H7 (cell line): Measurements from ENCODE around the gene TSHZ2. TPM values are rescaled to one million over a fixed set of nuclear protein-coding genes. Genes with fewer than 3 reads are reported as not detected.
A peak's percentile ranks its signal among the peaks of the same experiment; 100 is the strongest.
"Not testable (repeated sequence)": the region's sequence is repeated elsewhere in the genome, so short reads cannot be mapped to it uniquely, and the experiment has no call there.

ENCODE experiments used
- DNase-seq: peaks from one replicate; pipeline ENCODE4 v3.0.0; 2012
- H3K27me3 ChIP-seq: 2 replicates; pipeline ENCODE4 v1.6.0; 2011; ENCODE audit warnings: mild to moderate bottlenecking, low read length; ENCODE audit not compliant: control insufficient read depth, insufficient read depth
- H3K36me3 ChIP-seq: replicated peaks from 2 replicates; pipeline ENCODE4 v1.5.1; 2011; ENCODE audit warnings: low read length; ENCODE audit not compliant: control insufficient read depth, insufficient read depth
- H3K4me3 ChIP-seq: 2 replicates; pipeline ENCODE4 v1.5.1; 2011; ENCODE audit warnings: low read depth, mild to moderate bottlenecking, control low read depth, low read length, moderate library complexity; ENCODE audit not compliant: insufficient read depth
- total RNA-seq: library from RNA; depleted of rRNA; stranded (reverse); fragments of >200 nt; shearing (Covaris generic); gene quantifications from 2 replicates; pipeline ENCODE4 v1.2.3, GENCODE V29; 2014

Gene TSHZ2
- total RNA-seq, 1 experiment from 2014 or later, result 0.31 TPM

- no peaks in the 10 kb centered on the region for H3K36me3 ChIP-seq
- no peaks in the 10 kb centered on the region for H3K27me3 ChIP-seq
- no peak overlapping the region for H3K4me3 ChIP-seq
- DNase-seq, result no peak
These were observed 48.2 kb downstream of the TSHZ2 start for GRCh38 chr20:53020376-53020775.

DNA sequence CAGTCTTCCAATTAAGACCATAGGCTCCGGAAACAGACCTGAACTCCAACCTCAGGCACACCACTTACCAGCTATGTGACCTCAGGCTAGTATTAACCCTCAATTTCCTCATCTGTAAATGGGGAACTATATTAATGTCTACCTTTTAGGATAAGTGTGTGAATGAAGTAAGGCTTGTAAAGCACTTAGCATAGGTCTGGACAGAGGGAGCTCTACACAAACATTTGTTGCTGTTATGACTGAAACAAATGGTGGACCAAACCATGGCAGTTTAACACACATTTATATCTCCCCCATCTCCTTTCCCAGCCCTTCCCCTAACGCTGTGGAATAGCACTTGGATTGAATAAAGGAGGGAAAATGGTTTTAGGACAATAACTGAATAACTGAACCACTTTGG is 48.7 kb downstream of the TSHZ2 start:
- no peak for DNase-seq
- H3K27me3 ChIP-seq, result no peaks in the 10 kb centered on the region
- H3K4me3 ChIP-seq, result no peak overlapping the region
- H3K36me3 ChIP-seq, result no peaks in the 10 kb centered on the region

GRCh38 chr20:53021934-53022333 is 49.8 kb downstream of the TSHZ2 start:
- Histone ChIP-seq H3K4me3 (no peak overlapping the region), H3K27me3 (no peaks in the 10 kb centered on the region), H3K36me3 (no peaks in the 10 kb centered on the region)
- DNase-seq, result no peak

DNA sequence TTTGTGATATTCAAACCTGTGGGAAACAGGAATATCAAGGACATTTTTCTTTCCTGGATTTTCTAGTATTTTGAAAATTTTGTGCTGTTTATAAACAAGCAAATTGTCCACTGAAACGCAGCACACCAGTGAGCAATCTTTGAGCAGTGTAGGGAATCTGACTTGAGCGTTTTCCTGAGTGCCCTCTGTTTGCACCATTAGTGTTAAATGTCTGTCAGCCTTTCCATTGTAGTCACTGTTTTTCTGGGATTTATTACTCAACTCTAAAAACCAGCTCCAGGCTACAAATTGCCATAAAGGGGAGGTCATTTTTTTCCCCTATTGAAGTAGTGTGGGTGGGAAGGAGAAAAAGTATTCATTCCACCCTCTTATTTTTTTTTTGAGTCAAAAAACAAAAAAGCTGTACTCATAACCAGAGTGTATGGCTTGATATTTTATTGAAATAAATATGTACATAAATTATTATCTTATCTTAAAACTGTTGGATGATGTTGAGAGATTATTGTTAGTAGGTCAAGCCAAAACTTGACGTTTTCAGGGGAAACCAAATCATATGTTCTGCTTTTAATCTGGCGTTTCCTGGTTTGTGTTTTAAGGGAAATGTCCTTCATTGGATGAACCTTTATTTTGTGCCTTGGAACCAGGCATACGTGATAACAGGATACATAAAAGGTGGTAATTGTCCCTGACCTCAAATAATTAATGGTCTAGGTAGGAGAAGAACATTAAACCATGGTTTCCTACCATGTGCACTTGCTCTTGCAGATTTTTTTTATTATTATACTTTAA is 51.8 kb downstream of the TSHZ2 start:
- H3K4me3 ChIP-seq, result no peak overlapping the region
- no peaks in the 10 kb centered on the region for H3K36me3 ChIP-seq
- DNase-seq, result no peak
- no peaks in the 10 kb centered on the region for H3K27me3 ChIP-seq

DNA sequence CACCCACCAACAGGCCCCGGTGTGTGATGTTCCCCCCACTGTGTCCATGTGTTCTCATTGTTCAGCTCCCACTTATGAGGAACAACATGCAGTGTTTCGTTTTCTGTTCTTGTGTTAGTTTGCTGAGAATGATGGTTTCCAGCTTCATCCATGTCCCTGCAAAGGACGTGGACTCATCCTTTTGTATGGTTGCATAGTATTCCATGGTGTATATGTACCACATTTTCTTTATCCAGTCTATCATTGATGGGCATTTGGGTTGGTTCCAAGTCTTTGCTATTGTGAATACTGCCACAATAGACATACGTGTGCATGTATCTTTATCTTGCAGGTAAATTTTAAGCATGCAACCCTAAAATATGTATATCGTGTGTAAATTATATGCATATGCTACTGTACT is 52.5 kb downstream of the TSHZ2 start:
- H3K36me3 ChIP-seq, H3K4me3 ChIP-seq, H3K27me3 ChIP-seq, DNase-seq: not testable (repeated sequence)

DNA sequence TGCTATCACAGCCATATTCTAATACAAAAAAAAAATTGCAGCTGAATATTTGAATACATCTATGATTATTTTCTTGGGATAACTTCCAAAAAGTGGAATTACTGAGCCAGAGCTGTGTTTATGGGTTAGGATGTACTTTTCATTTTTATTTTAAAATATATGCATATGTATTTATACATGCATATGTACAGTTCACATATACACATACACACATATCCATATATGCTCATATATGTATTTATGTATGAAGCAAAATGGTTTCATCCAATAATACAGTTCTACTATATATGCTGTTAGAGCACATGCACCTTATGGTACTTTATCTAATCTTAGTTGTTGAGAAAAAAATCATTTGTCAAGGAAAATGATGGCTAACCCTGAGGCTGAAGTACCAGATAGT is 54.9 kb downstream of the TSHZ2 start:
- no peaks in the 10 kb centered on the region for H3K27me3 ChIP-seq
- H3K4me3 ChIP-seq, result no peak overlapping the region
- DNase-seq, result no peak
- H3K36me3 ChIP-seq, result no peaks in the 10 kb centered on the region

DNA sequence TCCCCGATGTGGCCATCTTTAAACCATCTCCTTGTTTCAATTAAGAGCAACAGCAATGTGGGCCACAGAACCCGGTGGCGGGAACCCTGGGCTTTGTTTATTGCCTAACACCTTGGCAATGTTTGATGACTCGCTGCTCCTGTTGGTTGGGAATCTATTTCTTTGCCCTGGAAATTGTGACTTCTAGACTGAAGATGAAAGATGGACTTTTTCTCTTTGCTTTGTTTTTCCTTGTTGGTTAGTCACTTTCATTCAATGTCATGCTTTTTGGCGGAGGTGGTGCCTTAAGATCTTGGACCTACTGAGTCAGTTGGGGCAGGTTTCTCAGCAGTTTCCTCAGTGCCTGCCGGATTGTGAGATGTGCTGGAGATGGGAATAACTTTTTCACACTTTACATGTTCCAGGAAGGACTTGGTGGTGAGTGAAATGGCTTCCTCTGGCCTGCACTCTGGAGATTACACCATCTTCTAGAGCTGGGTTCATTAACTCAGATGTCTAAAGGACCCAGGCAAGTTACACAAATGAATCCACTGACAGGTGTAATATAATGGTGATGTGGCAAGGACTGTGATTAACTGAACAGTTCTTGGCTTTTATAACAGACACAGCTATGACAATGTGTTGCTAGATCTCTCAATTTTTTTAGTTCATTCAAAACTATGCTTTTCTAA is 56.3 kb downstream of the TSHZ2 start:
- Histone ChIP-seq H3K27me3 (no peaks in the 10 kb centered on the region), H3K36me3 (no peaks in the 10 kb centered on the region), H3K4me3 (no peak overlapping the region)
- no peak for DNase-seq

DNA sequence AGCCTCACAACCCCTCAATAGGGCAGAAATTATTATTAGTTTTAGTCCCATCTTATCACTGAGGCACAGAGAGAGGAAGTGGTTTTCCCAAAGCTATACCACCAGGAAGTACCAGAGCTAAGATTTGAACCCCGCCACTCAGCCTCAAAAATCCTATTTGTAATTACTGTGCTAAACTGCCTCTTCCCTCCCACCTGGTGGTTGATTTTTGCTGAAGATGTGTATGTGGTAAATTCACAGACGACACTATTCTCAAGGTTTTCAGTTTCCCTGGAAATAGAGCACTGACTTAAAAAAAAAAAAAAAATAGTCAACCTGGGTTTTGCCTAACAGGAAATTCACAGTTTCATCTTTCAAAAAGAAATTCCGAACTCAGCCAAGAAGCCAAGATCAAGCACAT is 57.9 kb downstream of the TSHZ2 start:
- Histone ChIP-seq H3K27me3 (no peaks in the 10 kb centered on the region), H3K36me3 (no peaks in the 10 kb centered on the region), H3K4me3 (no peak overlapping the region)
- DNase-seq, result no peak

DNA sequence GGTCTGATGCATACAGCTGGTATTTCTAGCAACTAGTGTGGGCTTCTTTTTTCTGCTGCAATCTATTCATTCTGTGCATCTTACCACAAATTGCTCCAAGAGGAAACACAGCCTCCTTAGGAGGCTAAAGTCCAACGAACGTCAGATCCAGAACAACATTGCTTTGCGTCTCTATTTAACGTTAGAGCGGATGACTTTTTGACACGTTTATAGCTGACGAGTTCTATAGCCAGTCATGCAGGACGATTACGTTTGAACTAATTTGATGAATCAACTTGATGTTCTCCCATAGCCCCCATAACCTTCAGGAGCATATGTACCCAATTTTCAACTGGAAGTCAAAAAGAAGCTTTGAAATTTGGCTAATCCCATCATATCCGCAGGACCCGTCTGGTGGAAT is 59.9 kb downstream of the TSHZ2 start:
- H3K4me3 ChIP-seq, result no peak overlapping the region
- H3K27me3 ChIP-seq, result no peaks in the 10 kb centered on the region
- H3K36me3 ChIP-seq, result no peaks in the 10 kb centered on the region
- DNase-seq, result no peak

DNA sequence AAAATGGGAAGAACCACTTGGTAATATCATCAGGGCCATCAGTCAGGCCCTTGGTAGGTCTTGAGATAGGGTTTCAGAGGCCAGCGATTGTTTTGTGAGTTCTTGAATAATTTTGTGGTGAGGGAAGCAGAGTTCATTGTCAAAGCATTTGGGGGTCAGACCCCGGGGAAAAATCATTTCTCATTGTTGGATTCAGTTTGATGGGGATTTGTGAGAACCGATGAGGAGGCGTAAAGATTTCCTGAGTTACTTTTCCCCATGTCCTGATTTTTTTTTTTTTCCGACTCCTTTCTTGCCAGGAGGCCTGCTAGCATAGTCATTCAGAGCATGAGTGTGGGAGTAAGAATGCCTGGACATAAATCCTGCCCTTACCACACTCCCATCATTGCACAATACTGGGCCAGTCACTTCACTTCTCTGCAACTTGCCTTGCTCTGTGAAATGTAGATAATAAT is 60.3 kb downstream of the TSHZ2 start:
- DNase-seq, result no peak
- no peak overlapping the region for H3K4me3 ChIP-seq
- no peaks in the 10 kb centered on the region for H3K36me3 ChIP-seq
- no peaks in the 10 kb centered on the region for H3K27me3 ChIP-seq

- Histone ChIP-seq H3K36me3 (no peaks in the 10 kb centered on the region), H3K27me3 (no peaks in the 10 kb centered on the region), H3K4me3 (no peak overlapping the region)
- no peak for DNase-seq
These were observed 61.0 kb downstream of the TSHZ2 start for GRCh38 chr20:53033176-53033575.

DNA sequence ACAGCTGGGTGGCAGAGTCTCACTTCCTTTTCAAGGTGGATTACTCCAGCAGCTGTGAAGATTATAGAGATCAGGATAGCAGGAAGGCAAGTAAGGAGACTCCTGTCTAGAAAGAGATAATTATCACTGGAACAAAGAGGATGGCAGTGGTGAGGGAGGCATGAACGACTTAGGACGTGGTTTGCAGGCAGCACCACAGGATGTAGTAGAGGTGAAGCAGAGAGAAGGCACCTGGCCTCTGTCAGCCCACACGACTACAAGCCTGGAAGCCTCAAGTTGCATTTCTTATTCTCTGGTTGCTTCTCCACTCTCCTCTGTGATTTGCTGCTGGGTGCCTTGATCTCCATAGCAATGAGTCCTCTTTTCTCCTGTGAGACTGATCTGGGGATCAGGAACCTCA is 62.7 kb downstream of the TSHZ2 start:
- H3K27me3 ChIP-seq, result no peaks in the 10 kb centered on the region
- no peak overlapping the region for H3K4me3 ChIP-seq
- no peaks in the 10 kb centered on the region for H3K36me3 ChIP-seq
- peak; percentile 11 for DNase-seq

GRCh38 chr20:53036992-53037391 is 64.8 kb downstream of the TSHZ2 start:
- DNase-seq, result no peak
- H3K27me3 ChIP-seq, result no peaks in the 10 kb centered on the region
- no peaks in the 10 kb centered on the region for H3K36me3 ChIP-seq
- H3K4me3 ChIP-seq, result no peak overlapping the region

DNA sequence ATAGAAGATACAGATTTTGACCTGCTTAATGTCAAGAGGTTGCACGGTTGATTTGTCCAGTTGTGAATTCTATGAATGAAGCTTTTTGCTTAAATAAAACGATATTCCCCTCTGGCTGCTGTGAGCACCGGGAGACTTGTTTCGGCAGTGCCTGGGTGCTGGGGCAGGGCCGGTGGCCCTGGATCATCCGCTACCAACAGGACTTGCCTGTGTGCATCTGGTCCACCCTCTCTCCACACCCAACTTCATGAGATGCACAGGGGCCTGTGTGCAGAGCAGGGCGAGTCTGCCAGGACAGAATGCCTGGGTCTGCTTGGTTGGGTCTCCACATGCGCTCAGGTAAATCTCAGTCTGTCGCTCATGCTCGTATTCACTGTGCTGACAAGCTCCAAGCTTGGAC is 65.5 kb downstream of the TSHZ2 start:
- no peak overlapping the region for H3K4me3 ChIP-seq
- no peaks in the 10 kb centered on the region for H3K36me3 ChIP-seq
- H3K27me3 ChIP-seq, result no peaks in the 10 kb centered on the region
- DNase-seq, result no peak

GRCh38 chr20:53038299-53038698 is 66.1 kb downstream of the TSHZ2 start:
- Histone ChIP-seq H3K27me3 (no peaks in the 10 kb centered on the region), H3K4me3 (no peak overlapping the region), H3K36me3 (no peaks in the 10 kb centered on the region)
- DNase-seq, result no peak
